ENCODE measurements around the gene NQO2.

Gene NQO2

GRCh38 chr6:2976060-2976459 lies 23.6 kb upstream of the NQO2 start:
- H3K4me3 ChIP-seq (replicated peaks in 1 of 2; ENCODE audit: low read depth in 2 of 2, low read length in 2 of 2): no peak overlapping the region
- no peak for DNase-seq (ENCODE audit: low read depth in 2 of 2)
- TF ChIP-seq CTCF (IDR thresholded peaks at IDR 0.05; ENCODE audit: low read depth, low read length): no peak

GRCh38 chr6:2976571-2977085 lies 23.1 kb upstream of the NQO2 start:
- no peak overlapping the region for H3K4me3 ChIP-seq (replicated peaks in 1 of 2; ENCODE audit: low read depth in 2 of 2, low read length in 2 of 2)
- DNase-seq (ENCODE audit: low read depth in 2 of 2): peak; percentile 30 to 86
- TF ChIP-seq CTCF (IDR thresholded peaks at IDR 0.05; ENCODE audit: low read depth, low read length): no peak

- no peak for TF ChIP-seq CTCF (IDR thresholded peaks at IDR 0.05; ENCODE audit: low read depth, low read length)
- DNase-seq (ENCODE audit: low read depth in 2 of 2): no peak
- no peak overlapping the region for H3K4me3 ChIP-seq (replicated peaks in 1 of 2; ENCODE audit: low read depth in 2 of 2, low read length in 2 of 2)
Measured at GRCh38 chr6:2977290-2977689, 22.4 kb upstream of the NQO2 start.

GRCh38 chr6:2977799-2978590 lies 21.7 kb upstream of the NQO2 start:
- TF ChIP-seq CTCF (IDR thresholded peaks at IDR 0.05; ENCODE audit: low read depth, low read length): no peak
- H3K4me3 ChIP-seq (replicated peaks in 1 of 2; ENCODE audit: low read depth in 2 of 2, low read length in 2 of 2): no peak overlapping the region
- DNase-seq (ENCODE audit: low read depth in 2 of 2): no peak

- TF ChIP-seq CTCF (IDR thresholded peaks at IDR 0.05; ENCODE audit: low read depth, low read length): no peak
Measured at GRCh38 chr6:2978923-2979322, 20.8 kb upstream of the NQO2 start.

GRCh38 chr6:2979819-2980464 lies 19.8 kb upstream of the NQO2 start:
- peak; percentile 28 to 80 for DNase-seq (ENCODE audit: low read depth in 2 of 2)
- H3K4me3 ChIP-seq (replicated peaks in 1 of 2; ENCODE audit: low read depth in 2 of 2, low read length in 2 of 2): no peak overlapping the region
- TF ChIP-seq CTCF (IDR thresholded peaks at IDR 0.05; ENCODE audit: low read depth, low read length): no peak

More at GRCh38 chr6:2978923-2979322, 20.8 kb upstream of the NQO2 start:
- no peak for DNase-seq (ENCODE audit: low read depth in 2 of 2)
- no peak overlapping the region for H3K4me3 ChIP-seq (replicated peaks in 1 of 2; ENCODE audit: low read depth in 2 of 2, low read length in 2 of 2)

Data from cardiac fibroblast (primary cell).